Measurements from ENCODE around the gene NXPH4.

DNA sequence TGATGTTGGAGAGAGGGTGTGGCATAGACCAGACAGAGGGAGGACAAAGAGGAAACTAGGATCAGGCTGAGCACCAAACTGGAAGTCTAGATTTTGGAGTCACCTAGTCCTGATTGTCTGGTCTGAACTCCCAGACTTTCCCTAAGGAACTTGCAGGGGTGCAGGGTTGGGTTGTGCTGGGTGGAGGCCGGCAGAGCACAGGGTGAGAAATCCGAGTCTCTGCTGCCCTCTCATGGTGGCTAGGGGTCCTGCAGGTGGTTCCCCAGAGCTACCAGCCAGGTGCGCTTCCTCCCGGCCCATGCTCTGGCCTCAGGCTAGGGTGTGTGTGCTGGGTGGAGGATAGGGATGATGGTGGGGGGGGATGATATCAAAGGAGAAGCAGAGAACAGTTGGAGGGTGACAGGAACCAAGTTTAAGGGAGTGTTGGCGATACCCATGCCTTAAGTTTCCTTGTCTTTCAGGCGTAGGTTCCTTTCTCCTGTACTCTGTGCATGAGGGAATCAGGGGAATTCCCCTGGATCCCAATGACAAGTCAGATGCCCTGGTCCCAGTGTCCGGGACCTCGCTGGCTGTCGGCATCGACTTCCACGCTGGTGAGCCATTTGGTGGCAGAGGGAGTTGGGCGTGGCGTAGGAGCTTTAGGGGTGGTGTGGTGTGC, 33.5 kb upstream of the NXPH4 start:
- TF ChIP-seq POLR2AphosphoS5 (IDR thresholded peaks at IDR 0.05) (no peak), CTCF (IDR thresholded peaks at IDR 0.05) (peak; percentile 84 to 94 (median 88)), POLR2A (IDR thresholded peaks at IDR 0.05) (no peak)
